Parathyroid adenoma (tissue), 2 donors: ENCODE data around the gene ZNF146.

Experiments used
- H2AFZ ChIP-seq: fragments of 300-600 bp; sonication (generic); one replicate; pipeline ENCODE4 v1.7.0; 2017; ENCODE audit warnings: antibody characterized with exemption, mild to moderate bottlenecking
- H3K27ac ChIP-seq: fragments of 300-600 bp; sonication (generic); one replicate; pipeline ENCODE4 v1.7.0; 2017
- H3K27me3 ChIP-seq: fragments of 300-600 bp; sonication (generic); one replicate; pipeline ENCODE4 v1.7.0; 2017; ENCODE audit warnings: low read length; ENCODE audit not compliant: control insufficient read depth, insufficient read depth
- H3K36me3 ChIP-seq: fragments of 300-600 bp; sonication (generic); one replicate; pipeline ENCODE4 v1.7.0; 2017; ENCODE audit warnings: low read length; ENCODE audit not compliant: control insufficient read depth, insufficient read depth
- H3K4me1 ChIP-seq: fragments of 300-600 bp; sonication (generic); one replicate; pipeline ENCODE4 v1.7.0; 2017; ENCODE audit warnings: control low read depth
- H3K4me2 ChIP-seq: fragments of 300-600 bp; sonication (generic); one replicate; pipeline ENCODE4 v1.7.0; 2017; ENCODE audit warnings: low read length
- H3K4me3 ChIP-seq: fragments of 300-600 bp; sonication (generic); one replicate; pipeline ENCODE4 v1.7.0; 2017; ENCODE audit warnings: low read depth, low read length
- H3K79me2 ChIP-seq: fragments of 300-600 bp; sonication (generic); one replicate; pipeline ENCODE4 v1.7.0; 2017; ENCODE audit warnings: control low read depth
- H3K9ac ChIP-seq: fragments of 300-600 bp; sonication (generic); one replicate; pipeline ENCODE4 v1.7.0; 2017; ENCODE audit warnings: mild to moderate bottlenecking
- H3K9me3 ChIP-seq: fragments of 300-600 bp; sonication (generic); one replicate; pipeline ENCODE4 v1.7.0; 2017; ENCODE audit warnings: low read length; ENCODE audit not compliant: control insufficient read depth
- TF ChIP-seq, protein P1 (sequence below): fragments of 300-600 bp; sonication (generic); IDR thresholded peaks from one replicate; pipeline ENCODE4 v1.7.0; 2017; ENCODE audit warnings: antibody characterized with exemption, mild to moderate bottlenecking
- donor health status: primary hyperparathyroidism.

The ZNF146 gene

DNA sequence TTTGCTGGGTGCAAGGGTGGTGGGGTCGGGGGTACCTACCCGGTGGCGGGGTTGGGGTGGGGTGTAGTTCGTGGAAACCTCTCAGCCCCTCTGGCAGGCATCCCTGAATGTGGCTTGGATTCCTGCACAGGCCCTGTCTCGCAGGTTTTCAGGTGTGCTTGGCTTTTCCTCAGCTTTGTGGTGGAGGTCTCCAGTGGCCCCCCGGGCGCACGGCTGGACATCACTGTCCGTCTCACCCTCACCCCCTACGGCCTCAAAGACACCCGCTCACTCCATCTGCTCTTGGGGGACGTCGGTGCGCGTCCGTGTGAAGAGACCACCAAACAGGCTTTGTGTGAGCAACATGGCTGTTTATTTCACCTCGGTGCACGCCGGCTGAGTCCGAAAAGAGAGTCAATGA, 44.3 kb downstream of the ZNF146 start:
- H3K4me1 ChIP-seq: no peaks in the 10 kb centered on the region
- no peak overlapping the region for H2AFZ ChIP-seq
- H3K9ac ChIP-seq: no peak overlapping the region
- no peak overlapping the region for H3K4me2 ChIP-seq
- no peak overlapping the region for H3K27ac ChIP-seq
- H3K79me2 ChIP-seq: no peaks in the 10 kb centered on the region
- TF ChIP-seq, protein P1, sequence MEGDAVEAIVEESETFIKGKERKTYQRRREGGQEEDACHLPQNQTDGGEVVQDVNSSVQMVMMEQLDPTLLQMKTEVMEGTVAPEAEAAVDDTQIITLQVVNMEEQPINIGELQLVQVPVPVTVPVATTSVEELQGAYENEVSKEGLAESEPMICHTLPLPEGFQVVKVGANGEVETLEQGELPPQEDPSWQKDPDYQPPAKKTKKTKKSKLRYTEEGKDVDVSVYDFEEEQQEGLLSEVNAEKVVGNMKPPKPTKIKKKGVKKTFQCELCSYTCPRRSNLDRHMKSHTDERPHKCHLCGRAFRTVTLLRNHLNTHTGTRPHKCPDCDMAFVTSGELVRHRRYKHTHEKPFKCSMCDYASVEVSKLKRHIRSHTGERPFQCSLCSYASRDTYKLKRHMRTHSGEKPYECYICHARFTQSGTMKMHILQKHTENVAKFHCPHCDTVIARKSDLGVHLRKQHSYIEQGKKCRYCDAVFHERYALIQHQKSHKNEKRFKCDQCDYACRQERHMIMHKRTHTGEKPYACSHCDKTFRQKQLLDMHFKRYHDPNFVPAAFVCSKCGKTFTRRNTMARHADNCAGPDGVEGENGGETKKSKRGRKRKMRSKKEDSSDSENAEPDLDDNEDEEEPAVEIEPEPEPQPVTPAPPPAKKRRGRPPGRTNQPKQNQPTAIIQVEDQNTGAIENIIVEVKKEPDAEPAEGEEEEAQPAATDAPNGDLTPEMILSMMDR: no peak
- H3K36me3 ChIP-seq: no peaks in the 10 kb centered on the region
- no peaks in the 10 kb centered on the region for H3K9me3 ChIP-seq
- no peaks in the 10 kb centered on the region for H3K27me3 ChIP-seq
- no peak overlapping the region for H3K4me3 ChIP-seq

DNA sequence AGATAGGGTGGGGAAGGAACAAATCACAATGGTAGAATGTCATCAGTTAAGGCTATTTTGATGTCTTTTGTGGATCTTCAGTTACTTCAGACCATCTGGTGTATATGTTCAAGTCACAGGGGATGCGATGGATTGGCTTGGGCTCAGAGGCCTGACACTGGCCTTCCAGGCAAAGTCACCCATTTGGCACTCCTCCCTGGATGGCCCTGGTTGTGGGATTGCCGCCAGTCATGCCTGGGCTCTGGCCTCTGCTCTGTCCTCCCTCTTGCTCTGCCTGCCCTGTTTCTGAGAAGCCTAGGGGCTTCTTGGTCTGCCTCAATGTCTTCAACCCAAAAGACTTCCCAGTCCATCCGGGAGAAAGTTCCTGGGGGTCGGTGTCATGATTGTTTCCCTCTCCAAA, 50.2 kb downstream of the ZNF146 start:
- TF ChIP-seq, protein P1: no peak
- Histone ChIP-seq H3K9ac (no peak overlapping the region), H3K79me2 (no peaks in the 10 kb centered on the region), H3K27me3 (no peaks in the 10 kb centered on the region), H3K9me3 (no peaks in the 10 kb centered on the region), H3K4me1 (no peaks in the 10 kb centered on the region), H3K36me3 (no peaks in the 10 kb centered on the region), H2AFZ (no peak overlapping the region), H3K4me2 (no peak overlapping the region), H3K4me3 (no peak overlapping the region), H3K27ac (no peak overlapping the region)

DNA sequence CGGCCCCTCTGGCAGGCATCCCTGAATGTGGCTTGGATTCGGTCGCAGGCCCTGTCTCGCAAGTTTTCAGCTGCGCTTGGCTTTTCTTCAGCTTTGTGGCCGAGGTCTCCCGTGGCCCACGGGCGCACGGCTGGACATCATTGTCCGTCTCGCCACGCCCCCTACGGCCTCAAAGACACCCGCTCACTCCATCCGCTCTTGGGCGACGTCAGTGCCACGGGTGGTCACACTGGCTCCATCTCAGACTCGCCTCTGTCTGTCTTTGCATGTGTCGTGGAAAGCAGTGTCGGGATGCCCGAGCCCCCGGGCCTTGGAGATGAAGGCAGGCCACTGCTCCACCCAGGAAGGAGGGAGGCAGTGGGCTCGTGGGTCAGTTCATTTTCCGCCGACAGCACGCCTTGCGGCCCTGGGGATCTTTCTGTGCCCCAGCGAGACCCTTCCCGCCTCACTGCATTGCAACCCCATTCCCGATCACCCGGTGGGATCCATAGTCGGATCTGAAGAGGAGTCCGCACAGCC, 51.0 kb downstream of the ZNF146 start:
- H3K4me2 ChIP-seq: no peak overlapping the region
- no peaks in the 10 kb centered on the region for H3K9me3 ChIP-seq
- H3K27me3 ChIP-seq: no peaks in the 10 kb centered on the region
- H3K4me1 ChIP-seq: no peaks in the 10 kb centered on the region
- H3K9ac ChIP-seq: no peak overlapping the region
- no peaks in the 10 kb centered on the region for H3K36me3 ChIP-seq
- H3K79me2 ChIP-seq: no peaks in the 10 kb centered on the region
- H2AFZ ChIP-seq: no peak overlapping the region
- H3K4me3 ChIP-seq: no peak overlapping the region
- H3K27ac ChIP-seq: no peak overlapping the region
- TF ChIP-seq, protein P1: no peak

DNA sequence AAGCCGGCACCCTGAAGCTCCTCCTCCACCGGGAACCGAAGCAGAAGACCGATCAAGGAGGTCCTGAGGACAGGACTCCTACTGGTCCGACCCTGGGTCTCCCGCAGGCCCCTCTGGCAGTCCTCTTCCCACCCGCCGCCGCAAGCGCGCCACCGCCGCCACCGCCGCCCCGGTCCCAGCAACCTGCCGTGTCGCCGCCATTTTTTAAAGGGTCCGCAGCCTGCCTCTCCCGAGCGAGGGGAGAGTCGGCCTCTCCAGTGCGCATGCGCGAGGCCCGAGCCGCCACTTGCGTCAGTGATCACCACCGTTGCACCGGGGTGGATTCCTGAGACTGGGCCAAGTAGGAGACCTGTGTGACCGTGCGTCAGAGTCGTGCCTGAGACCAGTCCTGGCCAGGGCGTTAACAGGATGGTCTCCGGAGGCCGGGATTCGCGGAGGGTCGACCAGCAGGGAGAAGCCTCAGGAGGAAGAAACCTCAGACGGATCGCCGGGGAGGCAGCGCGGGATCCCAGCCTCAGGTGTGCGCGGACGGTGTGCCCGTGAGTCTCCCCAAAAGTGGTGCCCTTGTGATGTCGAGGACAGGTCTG, 51.6 kb downstream of the ZNF146 start:
- Histone ChIP-seq H3K9me3 (no peaks in the 10 kb centered on the region), H3K27me3 (no peaks in the 10 kb centered on the region), H3K9ac (no peak overlapping the region), H3K27ac (no peak overlapping the region), H3K4me1 (no peaks in the 10 kb centered on the region), H3K79me2 (no peaks in the 10 kb centered on the region), H3K4me3 (no peak overlapping the region), H3K36me3 (no peaks in the 10 kb centered on the region), H3K4me2 (no peak overlapping the region), H2AFZ (no peak overlapping the region)
- TF ChIP-seq, protein P1: no peak
